Measurements from ENCODE around the gene PDE4D.

PDE4D gene

GRCh38 chr5:58927938-58928337, 965.6 kb downstream of the PDE4D start:
- H3K9me3 Mint-ChIP-seq = no peaks in the 10 kb centered on the region
- no peak overlapping the region for H3K27ac Mint-ChIP-seq
- no peak overlapping the region for H3K4me3 Mint-ChIP-seq

DNA sequence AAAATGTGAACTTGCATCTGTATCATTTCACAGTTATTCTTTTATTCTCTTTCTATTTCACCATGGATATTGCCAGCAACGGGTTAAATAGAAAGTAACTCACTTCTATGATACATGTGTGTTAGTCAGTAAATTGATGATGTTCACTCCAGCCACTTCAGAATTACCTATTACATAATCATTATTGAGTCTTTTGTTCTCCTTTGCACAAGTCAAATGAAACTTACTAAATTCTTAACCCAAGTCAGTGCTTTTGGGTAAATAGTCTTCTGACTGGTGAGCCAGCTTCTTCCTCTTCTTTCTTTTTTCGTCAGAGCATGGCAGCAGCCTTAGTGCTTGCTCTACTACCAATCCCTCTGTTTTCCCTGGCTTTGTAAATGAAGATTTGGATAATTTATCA, 966.3 kb downstream of the PDE4D start:
- DNase-seq = no peak
- Mint-ChIP-seq H3K4me1 (peaks cover 4% of the 10 kb centered on the region), H3K27ac (no peak overlapping the region), H3K9me3 (no peaks in the 10 kb centered on the region), H3K36me3 (no peaks in the 10 kb centered on the region), H3K4me3 (no peak overlapping the region), H3K27me3 (peaks cover 16% of the 10 kb centered on the region)
- CTCF ChIA-PET = no interaction called here

More at GRCh38 chr5:58927938-58928337, 965.6 kb downstream of the PDE4D start:
- no peaks in the 10 kb centered on the region for H3K36me3 Mint-ChIP-seq
- no peak for DNase-seq
- CTCF ChIA-PET = no interaction called here
- peaks cover 10% of the 10 kb centered on the region for H3K27me3 Mint-ChIP-seq
- H3K4me1 Mint-ChIP-seq = peaks cover 4% of the 10 kb centered on the region

DNA sequence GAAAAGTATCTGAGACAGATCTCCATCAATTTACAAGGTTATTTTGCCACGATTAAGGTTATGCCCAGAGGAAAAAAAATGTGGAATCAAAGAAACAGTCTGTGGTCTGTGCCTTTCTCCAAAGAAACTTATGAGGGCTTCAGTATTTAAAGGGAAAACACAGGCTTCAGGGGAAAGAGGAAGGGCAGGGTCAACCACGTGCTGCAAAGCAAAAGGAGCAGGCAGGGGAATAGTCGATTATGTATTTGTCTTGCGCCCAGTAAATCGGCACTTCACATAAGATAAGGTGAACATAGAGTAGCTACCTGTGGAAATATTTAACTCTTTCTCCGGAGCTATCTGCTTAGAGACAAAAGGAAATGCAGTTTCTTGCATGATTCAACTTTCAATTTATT, 967.0 kb downstream of the PDE4D start:
- DNase-seq = no peak
- no peaks in the 10 kb centered on the region for H3K36me3 Mint-ChIP-seq
- H3K27me3 Mint-ChIP-seq = peaks cover 11% of the 10 kb centered on the region
- no peak overlapping the region for H3K27ac Mint-ChIP-seq
- no peak overlapping the region for H3K4me3 Mint-ChIP-seq
- H3K9me3 Mint-ChIP-seq = no peaks in the 10 kb centered on the region
- CTCF ChIA-PET = interaction anchor here (1.5 kb wide), 1 partner anchor 33 kb away, joined by 3 read pairs; no protein-coding TSS in a partner anchor
- peaks cover 4% of the 10 kb centered on the region for H3K4me1 Mint-ChIP-seq

- DNase-seq = no peak
- H3K36me3 Mint-ChIP-seq = no peaks in the 10 kb centered on the region
- H3K4me3 Mint-ChIP-seq = no peak overlapping the region
- no peaks in the 10 kb centered on the region for H3K9me3 Mint-ChIP-seq
- peaks cover 10% of the 10 kb centered on the region for H3K27me3 Mint-ChIP-seq
- CTCF ChIA-PET = interaction anchor here (1.5 to 2.5 kb wide), 2 partner anchors 32 to 39 kb away, joined by 3 to 7 read pairs; no protein-coding TSS in a partner anchor
- peaks cover 4% of the 10 kb centered on the region for H3K4me1 Mint-ChIP-seq
- H3K27ac Mint-ChIP-seq = no peak overlapping the region
Observed at GRCh38 chr5:58925627-58926540, 967.6 kb downstream of the PDE4D start.

- Mint-ChIP-seq H3K27ac (no peak overlapping the region), H3K36me3 (no peaks in the 10 kb centered on the region), H3K9me3 (no peaks in the 10 kb centered on the region), H3K27me3 (peaks cover 13% of the 10 kb centered on the region), H3K4me1 (peaks cover 4% of the 10 kb centered on the region), H3K4me3 (no peak overlapping the region)
- CTCF ChIA-PET = interaction anchor here (2.5 kb wide), 1 partner anchor 37 kb away, joined by 7 read pairs; no protein-coding TSS in a partner anchor
- DNase-seq = no peak
Observed at GRCh38 chr5:58924306-58924705, 969.2 kb downstream of the PDE4D start.

GRCh38 chr5:58923355-58923754, 970.2 kb downstream of the PDE4D start:
- no peak overlapping the region for H3K4me3 Mint-ChIP-seq
- H3K9me3 Mint-ChIP-seq = no peaks in the 10 kb centered on the region
- H3K27me3 Mint-ChIP-seq = peaks cover 13% of the 10 kb centered on the region
- H3K27ac Mint-ChIP-seq = no peak overlapping the region
- peaks cover 4% of the 10 kb centered on the region for H3K4me1 Mint-ChIP-seq
- no peak for DNase-seq
- H3K36me3 Mint-ChIP-seq = no peaks in the 10 kb centered on the region
- CTCF ChIA-PET = no interaction called here

- CTCF ChIA-PET = no interaction called here
- Mint-ChIP-seq H3K27me3 (peaks cover 13% of the 10 kb centered on the region), H3K9me3 (no peaks in the 10 kb centered on the region), H3K27ac (no peak overlapping the region), H3K4me1 (peaks cover 4% of the 10 kb centered on the region), H3K36me3 (no peaks in the 10 kb centered on the region), H3K4me3 (no peak overlapping the region)
- DNase-seq = no peak
Observed at GRCh38 chr5:58922461-58923171, 970.9 kb downstream of the PDE4D start.

DNA sequence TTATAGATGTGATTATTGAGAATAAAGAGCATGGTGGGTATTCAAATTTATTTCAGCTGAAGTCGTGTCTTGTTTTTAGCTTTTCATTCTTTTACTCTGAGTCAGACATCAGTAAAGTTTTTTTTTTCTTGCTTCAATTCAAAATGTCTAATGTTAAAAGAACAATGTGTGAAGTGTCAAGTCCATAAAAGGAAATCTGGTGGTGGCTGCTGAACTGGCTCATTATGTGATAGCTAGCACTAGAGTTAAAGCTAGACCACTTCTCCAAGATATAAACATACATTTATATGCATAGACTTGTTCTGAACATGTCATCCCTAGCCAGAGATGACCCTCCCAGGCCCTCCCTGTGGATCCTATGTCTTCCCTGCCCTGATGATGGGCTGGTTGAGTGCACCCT, 972.4 kb downstream of the PDE4D start:
- H3K4me3 Mint-ChIP-seq = no peak overlapping the region
- CTCF ChIA-PET = interaction anchor here (0.5 to 1.0 kb wide), 2 partner anchors 27 to 83 kb away, joined by 3 read pairs; no protein-coding TSS in a partner anchor
- peaks cover 13% of the 10 kb centered on the region for H3K27me3 Mint-ChIP-seq
- no peak for DNase-seq
- H3K4me1 Mint-ChIP-seq = no peaks in the 10 kb centered on the region
- H3K9me3 Mint-ChIP-seq = no peaks in the 10 kb centered on the region
- no peaks in the 10 kb centered on the region for H3K36me3 Mint-ChIP-seq
- no peak overlapping the region for H3K27ac Mint-ChIP-seq

- no peak for DNase-seq
- Mint-ChIP-seq H3K27ac (no peak overlapping the region), H3K4me3 (no peak overlapping the region), H3K4me1 (no peaks in the 10 kb centered on the region), H3K27me3 (peaks cover 12% of the 10 kb centered on the region), H3K9me3 (no peaks in the 10 kb centered on the region), H3K36me3 (no peaks in the 10 kb centered on the region)
- CTCF ChIA-PET = no interaction called here
Observed at GRCh38 chr5:58919833-58920232, 973.7 kb downstream of the PDE4D start.

Data from activated naive CD4-positive, alpha-beta T cell treated with anti-CD3 and anti-CD28 coated beads, Interleukin-2, amount 10 ng/mL, durations not matched to agents 7 days and 5 days (primary cell).